HG02610 (cell line): ENCODE data around the gene PIP5KL1.

Experiments
- ATAC-seq: cut with Tn5 transposase; IDR thresholded peaks from one replicate; pipeline ENCODE4 v1.9.1; 2021; ENCODE audit warnings: mild to moderate bottlenecking, moderate library complexity; ENCODE audit not compliant: unreplicated experiment

The PIP5KL1 gene

DNA sequence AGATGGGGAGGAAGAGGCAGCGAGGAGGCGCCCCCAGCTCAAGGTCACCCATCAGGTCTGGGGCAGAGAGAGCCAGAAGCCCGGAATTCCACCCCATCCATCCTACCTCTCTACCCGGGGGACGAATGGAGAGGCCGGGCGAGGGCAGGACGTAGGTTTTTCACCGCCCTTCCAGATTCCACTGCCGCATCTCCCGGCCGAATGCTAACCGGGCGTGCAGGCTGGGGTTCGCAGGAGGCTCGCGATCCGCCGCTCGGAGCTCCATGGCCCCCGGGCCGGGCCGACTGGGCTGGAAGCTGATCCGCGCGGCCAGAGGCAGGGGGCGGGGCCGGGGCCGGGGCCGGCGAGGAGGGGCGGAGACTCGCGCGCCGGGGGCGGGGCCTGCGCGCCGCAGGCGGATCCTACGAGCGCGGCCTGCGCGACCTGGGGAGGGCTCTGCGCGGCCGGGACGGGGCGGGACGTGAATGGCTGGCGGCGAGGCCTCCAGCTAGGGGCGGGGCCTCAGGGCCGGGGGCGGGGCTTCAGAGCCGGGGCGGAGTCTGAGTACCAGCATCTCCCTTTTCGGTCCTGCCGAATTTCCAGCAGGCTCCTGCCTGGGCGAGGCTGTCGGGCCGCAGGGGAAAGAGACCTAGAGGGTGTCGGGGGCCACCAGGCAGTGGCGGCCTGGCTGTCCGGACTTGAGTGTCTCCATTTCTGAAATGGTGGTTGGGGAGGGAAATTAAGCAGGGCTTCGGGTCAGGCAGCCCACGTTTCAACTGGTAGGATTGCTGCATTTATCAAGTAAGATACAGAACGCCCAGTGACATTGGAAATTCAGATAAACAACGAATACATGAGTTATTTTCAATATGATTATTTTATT is 13.6 kb downstream of the PIP5KL1 start, which contains the start of gene ST6GALNAC4:
Gene ST6GALNAC4 (minus strand): TSS at position 322 of the 862 bp plus-strand sequence. CDS start 622 bp downstream, outside the sequence.
- peak; percentile 85 for ATAC-seq

DNA sequence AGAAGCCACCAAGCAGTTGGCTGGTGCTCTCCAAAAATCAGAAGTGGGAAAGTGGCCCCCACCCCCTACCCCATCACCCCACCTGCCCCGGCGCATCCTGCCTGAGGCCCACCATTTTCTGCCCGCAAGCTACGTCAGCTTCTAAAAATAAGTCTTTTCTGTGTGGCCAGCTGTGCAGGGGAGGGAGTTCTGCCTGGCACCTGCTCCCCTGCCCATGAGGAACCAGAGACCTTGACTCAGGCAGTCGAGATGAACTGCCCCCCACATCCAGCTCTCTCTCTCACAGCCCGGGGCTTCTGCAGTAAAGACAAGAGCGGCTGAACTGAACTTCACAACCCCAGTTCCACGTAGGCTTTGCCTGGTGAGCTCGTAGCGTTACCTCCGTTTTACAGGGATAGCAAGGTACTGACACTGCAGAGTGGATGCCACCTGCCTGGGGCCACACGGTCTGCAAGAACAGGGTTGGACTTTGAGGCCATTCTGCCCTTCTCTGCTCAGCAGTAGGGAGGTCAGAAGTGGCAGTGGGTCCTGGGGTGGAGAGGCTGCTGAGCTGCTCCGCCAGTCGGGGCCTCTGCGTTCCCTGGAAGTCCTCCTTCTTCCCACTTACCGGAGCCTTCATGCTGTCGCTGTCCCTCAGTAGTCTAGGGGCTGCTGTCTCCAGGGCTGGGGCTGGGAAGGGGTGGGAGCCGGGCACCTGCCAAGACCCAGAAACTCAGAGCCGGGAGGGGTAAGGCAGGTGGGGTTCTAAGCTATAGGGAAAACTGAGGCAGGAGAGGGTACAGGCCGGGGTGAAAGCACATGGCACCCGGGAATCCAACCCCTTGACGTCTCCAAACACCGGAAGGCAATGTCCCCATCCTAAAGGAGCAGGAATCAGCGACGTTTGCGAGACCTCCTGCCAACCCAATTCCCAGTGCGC is 14.5 kb downstream of the PIP5KL1 start:
- no peak for ATAC-seq

DNA sequence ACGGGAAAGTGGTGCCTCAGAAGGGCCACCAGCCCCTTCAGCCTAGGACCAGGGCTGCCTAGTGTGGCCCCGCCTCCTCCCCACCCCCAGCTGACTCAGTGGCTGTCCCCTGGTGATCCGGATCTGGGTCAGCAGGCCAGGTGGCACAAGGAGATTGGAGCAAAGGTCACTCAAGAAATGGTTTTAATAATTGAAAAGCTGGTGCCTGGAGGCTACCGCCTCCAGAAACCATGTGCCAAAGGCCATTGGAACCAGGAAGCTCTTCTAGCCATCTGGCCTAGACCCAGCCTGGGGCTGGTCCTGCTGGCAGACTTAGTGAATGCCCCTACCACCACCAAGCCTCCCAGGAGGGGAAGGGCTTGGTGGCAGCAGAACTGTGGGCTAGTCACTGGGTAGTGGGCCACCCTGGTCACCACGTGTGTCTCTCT is 15.2 kb downstream of the PIP5KL1 start:
- no peak for ATAC-seq

DNA sequence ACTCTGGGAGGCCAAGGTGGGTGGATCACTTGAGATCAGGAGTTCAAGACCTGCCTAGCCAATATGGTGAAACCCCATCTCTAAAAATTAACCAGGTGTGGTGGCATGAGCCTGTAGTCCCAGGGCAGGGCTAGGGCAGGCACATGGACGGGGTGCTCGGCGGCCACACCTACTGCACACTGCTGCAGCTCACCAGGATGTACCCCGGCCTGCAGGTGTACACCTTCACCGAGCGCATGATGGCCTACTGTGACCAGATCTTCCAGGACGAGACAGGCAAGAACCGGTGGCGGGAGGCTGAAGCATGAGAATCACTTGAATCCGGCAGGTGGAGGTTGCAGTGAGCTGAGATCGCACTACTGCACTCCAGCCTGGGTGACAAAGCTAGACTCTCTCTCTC is 16.9 kb downstream of the PIP5KL1 start:
- no peak for ATAC-seq

DNA sequence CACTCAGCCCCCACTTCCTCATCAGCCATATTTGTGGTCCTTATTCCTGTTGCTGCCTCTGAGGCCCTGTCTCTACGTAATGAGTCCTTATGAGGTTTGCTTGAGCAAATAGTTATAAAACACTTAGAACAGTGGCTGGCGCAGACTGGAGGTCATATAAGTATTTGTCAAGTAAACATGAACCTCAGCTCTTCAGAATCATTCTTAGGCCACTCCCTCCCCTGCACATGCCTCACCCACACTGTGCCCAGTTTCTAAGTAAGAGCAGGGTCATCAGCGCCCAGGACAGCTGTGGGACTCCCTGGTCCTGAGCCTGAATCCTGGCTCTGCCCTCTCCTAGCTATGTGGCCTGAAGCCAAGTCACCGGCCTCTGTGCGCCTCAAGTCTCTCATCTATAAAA is 17.7 kb downstream of the PIP5KL1 start:
- ATAC-seq = no peak

DNA sequence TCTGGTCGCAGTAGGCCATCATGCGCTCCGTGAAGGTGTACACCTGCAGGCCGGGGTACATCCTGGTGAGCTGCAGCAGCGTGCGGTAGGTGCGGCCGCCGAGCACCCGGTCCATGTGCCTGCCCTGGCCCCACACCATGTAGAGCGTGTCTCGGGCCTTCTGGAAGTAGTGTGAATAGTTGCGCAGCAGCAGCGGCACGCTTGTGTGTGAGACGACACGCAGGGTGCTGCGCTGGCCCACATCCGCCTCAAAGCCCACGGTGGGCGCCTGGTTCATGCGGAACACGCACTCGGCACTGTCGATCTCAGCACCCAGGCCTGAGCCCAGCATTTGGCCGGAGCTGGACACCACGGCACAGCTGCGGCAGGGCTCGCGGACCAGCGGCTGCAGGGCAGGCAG is 18.3 kb downstream of the PIP5KL1 start:
- no peak for ATAC-seq

DNA sequence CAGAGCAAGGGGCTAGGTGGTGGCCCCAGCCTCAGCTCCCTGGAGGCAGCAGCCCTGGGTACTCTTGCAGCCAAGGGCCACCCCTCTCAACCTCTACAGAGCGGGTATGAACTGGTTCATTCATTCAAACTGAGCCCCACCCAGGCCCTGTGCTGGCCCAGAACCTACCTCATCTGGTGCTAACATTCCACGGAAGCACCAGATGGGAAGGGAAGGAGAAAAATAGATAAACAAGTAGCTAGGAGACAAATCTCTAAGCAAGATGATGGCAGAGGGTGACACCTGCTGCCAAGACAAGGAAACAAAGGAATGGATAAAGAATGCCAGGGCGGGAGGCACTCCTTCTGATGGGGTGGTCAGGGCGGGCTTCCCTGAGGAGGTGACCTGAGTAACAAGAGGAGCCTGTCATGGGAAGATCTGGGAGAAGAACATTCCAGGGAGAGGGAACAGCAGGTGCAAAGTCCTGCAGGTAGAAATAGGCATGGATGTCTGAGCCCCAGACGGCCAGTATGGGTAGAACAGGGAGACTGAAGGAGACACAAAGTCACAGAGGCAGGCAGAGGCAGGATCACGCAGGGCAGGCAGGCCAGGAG is 19.9 kb downstream of the PIP5KL1 start:
- ATAC-seq = no peak

DNA sequence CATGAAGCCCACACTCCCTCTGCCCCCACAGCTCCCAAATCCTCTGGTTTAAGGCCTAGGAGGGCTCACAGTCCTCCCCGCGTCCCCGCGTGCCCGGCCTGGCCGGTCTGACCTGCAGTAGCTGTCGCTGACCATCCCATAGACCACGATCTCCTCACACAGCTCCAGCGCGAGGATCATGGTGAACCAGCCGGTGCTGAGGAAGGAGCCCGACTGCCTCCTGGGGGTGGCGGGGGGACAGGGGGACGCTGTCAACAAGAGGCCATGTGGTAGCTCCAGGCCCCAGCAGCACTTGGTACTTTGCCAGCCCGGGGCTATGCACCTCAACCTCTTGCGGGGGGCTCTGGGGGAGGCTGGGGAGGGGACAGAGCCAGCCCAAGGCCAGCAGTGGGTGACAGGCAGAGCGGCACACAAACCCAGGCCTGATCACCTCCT is 20.7 kb downstream of the PIP5KL1 start:
- no peak for ATAC-seq

DNA sequence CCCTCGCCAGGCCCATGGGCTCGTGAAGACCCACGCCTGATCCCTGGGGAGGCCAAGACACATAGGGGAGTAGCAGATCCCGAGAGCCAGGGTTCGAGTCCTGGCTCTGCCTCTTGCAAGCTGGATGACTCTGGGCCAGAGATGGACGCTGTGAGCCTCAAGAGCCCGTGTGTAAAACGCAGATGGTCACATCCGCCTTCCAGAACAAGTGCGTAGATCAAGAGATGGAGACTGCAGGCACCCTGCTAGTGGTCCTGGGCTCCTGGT is 22.0 kb downstream of the PIP5KL1 start:
- ATAC-seq = no peak

DNA sequence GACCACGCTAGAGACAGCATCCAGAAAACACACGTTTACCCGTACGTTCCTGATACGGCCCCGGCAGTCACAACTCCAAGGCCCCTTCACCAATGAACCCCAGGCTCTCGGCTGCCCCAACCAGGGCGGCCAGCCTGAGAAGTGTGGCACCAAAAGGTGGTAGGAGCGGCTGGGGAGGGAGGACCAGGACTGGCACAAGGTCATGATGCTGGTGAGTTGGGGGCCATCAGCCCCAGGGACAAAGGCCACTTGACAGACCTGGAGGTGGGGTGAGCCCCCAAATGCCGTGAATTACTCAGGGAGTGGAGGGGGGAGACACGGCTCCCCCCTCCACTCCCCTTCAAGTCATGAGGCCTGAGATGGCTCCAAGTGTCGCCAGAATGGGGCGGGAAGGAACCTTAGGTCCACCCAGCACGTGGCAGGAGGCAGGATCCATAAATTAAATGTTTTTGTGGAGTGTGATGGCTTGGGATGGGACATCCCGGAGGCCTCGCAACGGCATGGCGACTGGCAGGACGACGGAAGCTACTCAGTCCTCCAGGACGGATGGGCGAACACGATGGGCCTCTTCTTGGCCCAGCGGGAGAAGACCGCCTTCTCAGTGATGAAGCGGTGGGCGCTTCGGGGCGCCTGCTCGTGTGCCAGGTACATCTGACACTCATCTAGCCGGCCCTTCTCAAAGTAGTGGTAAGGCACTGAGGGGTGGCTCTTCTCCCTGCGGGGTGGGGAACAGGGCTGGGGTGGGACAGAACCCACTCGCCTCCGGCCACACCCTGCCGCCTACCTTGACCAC is 22.5 kb downstream of the PIP5KL1 start:
- no peak for ATAC-seq

DNA sequence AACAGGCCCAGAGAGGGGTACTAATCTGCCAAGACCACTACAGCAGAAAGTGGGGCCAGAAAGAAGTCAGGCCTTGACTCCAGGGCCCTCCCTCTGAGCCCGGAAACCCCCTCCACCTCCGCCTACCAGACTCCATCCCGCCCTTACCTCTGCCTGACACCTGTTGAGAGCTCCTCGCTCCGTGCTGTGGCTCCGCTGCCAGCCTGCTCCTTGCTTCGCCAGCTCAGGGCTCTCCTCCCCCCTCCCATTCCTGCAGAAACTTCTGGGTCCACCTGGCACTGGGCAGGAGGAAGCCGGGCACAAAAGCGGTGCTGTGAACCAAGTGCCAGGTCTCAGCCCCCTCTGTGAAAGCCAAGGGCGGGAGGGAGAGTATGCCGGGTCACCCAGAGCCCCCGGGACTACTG is 24.8 kb downstream of the PIP5KL1 start:
- ATAC-seq = no peak

DNA sequence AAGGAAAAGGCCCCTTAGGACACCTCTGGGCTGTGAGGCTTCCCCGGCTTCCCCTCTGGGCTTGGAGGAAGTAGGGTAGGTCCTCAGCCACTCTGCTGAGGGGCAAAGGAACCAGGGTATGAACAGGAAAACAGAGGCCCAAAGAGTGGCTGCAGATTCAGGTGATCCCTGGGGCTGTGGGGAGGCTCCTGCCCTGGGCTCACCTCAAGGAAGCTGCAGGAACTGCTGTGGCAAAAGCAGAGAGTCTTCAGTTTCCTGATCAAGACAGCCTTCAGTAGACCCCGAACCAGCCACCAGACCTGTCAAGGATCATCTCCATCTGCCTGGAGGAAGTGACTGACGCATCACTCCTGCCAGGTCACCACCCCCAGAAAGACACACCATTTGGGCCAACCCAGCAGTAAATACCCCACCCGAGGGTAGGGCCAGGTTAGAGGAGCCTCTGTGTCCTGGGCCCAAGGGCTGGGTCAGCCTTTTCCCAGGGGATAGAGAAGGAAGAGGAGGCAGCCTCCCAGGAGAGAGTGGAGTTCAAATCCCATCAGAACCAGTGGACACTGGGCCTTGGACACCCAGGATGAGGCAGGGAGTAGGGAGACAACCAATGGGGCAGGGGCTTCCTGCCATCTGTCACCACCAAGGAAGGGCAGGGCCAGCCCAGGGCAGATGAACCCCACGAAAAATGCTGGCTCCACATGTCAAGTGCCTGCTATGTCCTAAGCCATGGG is 25.4 kb downstream of the PIP5KL1 start:
- ATAC-seq = no peak

DNA sequence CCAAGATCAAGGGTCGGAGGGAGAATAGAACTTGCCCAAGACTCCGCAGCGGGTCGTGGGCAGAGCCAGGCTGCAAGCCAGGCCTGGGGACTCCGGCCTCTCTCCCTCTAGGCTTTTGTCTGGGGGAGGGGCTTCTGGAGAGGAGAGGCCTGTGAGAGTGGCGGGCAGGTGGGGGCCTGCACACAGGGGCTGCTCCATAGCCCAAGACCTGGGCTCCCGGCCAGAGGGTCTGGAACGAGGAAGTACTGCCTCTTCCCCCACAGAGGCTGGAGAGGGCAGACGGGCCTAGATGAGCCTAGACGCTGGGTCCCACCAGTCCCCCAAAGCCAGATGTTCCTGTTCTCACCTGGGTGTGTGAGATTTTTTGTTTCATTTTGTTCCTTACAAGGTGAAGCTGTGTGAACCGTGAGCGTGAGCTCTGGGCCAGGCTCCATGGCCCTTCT is 26.0 kb downstream of the PIP5KL1 start:
- ATAC-seq = no peak

DNA sequence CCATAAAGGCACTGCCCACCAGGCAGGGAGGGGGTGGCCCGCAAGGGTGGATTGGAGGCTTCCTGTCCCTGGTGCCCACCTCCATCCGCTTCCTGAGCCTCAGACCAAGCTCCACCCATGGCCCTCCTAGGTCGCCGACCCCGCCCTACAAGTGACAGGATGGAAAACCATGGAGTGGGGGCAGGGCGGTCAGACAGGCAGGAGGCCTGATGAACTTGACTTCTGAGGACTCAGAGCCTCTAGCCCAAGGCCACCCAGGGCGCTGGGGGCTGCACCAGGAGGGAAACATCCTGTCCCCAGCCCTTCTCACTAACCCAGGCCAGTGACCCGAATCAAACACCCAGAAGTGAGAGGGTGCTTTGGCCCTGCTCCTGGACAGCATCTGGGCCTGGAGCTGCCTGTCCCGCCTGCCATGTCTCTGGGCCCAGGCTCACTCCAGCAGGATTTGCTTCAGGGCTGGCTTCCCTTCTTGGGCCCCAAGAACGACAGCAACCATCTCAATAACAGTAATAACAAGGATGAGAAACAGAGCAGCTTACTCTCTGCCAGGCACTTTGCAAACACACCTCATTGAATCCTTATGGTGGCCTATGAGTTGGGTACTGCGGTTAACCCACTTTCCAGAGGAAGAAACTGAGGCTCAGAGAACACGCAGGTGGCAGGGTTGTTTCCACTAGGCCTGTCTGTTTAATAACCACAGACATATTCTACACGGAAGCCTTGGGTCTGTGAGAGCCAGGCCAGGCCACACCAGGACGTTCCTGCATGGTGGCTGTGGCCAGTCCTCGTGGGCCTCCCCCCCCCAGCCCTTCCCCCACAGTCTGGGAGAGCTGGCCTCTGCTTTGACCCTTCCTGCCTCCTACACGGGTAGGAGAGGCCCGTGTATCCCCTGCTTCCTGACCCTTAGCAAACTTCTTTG is 26.8 kb downstream of the PIP5KL1 start:
- ATAC-seq = peak; percentile 32

DNA sequence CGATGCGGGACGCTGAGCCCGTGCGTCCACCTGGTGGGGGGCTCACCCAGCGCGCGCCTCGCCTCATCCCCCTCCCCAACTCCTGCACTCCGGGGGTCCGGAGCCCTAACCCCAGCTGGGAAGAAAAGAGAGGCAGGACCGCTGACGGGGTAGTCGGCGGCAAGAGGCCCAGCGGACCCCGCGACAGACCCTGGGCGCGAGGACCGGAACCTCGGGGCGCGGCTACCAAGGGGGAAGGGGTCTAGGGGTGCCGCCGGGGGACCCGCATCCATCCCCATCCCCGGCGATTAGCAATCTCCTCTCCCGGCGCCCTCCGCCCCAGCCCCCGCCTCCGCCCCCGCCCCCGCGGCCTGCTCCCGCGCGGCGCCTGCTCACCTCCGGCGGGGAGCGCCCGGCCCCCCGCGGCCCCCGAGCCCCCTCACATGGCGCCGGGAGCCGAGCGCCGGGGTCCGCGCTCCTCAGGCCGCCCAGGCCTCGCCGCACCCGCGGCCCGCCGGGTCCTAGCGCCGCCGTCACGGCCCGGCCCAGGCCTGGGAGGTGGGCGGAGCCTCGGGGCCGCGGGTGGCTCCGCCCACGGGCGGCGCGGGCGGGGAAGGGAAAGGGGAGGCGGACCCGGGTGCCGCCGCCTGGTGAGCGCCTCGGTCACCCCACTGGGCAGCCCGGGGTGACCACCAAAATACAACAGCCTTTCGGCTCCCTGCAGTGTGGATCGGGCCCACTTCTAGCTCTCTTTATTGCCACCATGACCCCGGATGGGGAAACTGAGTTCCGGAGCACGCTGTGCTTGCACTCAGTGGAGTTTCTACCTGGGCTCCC is 31.2 kb downstream of the PIP5KL1 start, which contains the start of gene ST6GALNAC6:
Gene ST6GALNAC6 (minus strand): TSS at position 476 of the 816 bp plus-strand sequence. CDS start 1,622 bp downstream, outside the sequence.
- peak; percentile 73 for ATAC-seq

DNA sequence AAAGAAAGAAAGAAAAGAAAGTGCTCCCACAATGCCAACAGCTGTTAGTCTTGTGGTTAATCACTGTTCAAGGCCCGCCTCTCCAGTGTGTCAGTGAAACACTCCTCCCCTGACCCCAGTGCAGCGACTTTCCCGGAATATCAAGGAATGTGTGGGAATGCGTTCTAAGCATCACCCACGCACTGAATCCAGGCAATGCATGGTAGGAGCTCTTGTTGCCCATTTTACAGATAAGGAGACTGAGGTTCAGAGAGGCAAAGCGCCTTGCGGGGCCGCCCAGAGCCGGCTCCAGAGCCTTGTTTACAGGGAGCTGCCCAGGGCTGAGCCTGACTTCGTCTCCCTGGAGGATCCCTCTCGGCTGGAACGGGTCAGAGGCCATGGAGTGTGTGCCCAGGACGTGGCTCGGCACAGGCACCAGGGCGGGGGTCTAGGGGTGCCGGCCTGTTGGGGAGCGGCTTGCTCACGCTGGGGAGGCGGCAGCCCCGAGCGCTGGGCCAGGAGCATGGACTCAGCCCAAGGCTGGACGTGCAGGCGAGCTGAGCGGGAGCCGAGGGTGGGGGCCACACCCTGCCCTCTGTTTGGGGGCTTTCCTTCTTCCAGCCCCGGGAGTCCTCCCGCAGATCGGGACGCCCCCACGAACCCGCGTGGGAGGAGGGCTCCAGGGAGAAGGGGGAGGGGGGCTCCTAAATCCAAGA is 32.0 kb downstream of the PIP5KL1 start:
- ATAC-seq = peak; percentile 7

DNA sequence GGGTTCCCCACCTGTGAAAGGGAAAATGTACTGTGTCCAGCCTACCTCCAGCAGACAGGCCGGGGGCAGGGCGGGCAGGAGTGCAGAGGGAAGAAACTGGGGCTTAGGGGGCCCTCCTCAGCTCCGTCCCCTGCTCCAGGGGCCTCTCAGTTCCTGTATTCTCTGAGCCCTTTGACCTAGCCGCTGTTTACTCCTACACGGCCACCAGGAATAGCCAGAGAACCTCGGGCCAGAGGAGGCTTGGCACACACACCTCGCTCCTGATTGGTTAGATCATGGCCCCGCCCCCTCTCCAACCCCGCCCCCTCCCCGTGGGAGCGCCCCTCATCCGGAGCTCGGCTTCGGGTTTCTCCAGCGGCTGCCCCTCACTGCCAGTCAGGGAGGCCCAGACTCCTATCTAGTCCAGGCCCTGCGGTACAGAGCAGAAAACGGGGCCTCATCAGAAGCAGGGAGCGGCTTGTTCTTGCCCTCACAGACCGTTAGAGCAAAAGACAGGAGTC is 33.3 kb downstream of the PIP5KL1 start:
- no peak for ATAC-seq
